Thyroid gland (tissue), 4 donors: Measurements from ENCODE around the gene PCTP. TPM values are rescaled to one million over a fixed set of nuclear protein-coding genes. Genes with fewer than 3 reads are reported as not detected.

ENCODE experiments used
- DNase-seq, 2 donors: peaks; one replicate each; pipeline ENCODE4 v3.0.0-alpha.2; 2019
- H3K27ac ChIP-seq, 3 donors: fragments of 200-600 bp; sonication (generic); 1 replicate in 2 of 3; 2 replicates in 1 of 3; pipeline ENCODE4 v1.5.1; 2016 to 2019; ENCODE audit warnings: mild to moderate bottlenecking in 1 of 3, moderate library complexity in 1 of 3
- H3K27me3 ChIP-seq: fragments of 200-600 bp; sonication (generic); one replicate; pipeline ENCODE4 v1.5.1; 2019
- H3K36me3 ChIP-seq, 2 donors: fragments of 200-600 bp; sonication (generic); one replicate each; pipeline ENCODE4 v1.5.1; 2016 to 2019
- H3K4me1 ChIP-seq, 2 donors: fragments of 200-600 bp; sonication (generic); one replicate each; pipeline ENCODE4 v1.5.1; 2017 to 2019
- H3K4me3 ChIP-seq, 3 donors: fragments of 200-600 bp; sonication (generic); replicated peaks in 1 of 3; 1 replicate in 2 of 3; 2 replicates in 1 of 3; pipeline ENCODE4 v1.5.1; 2016; ENCODE audit warnings: mild to moderate bottlenecking in 1 of 3
- H3K9me3 ChIP-seq: fragments of 200-600 bp; sonication (generic); one replicate; pipeline ENCODE4 v1.5.1; 2017
- POLR2A ChIP-seq, 2 donors: fragments of 450-650 bp; IDR thresholded peaks; one replicate each; pipeline ENCODE4 v1.6.1; 2017; ENCODE audit warnings: antibody characterized with exemption in 2 of 2, mild to moderate bottlenecking in 2 of 2, moderate library complexity in 1 of 2
- WGBS, 2 donors: methylation state at CpG; one replicate each; pipeline ENCODE4 v1.1.5; 2017; 5-methylcytosine and 5-hydroxymethylcytosine counted together
- intact Hi-C: fragments of 100-400 bp; cut with DNase I; formaldehyde crosslinking; loops from one replicate; pipeline ENCODE4 v1.15.1; 2023
- total RNA-seq, 4 donors: library from RNA; depleted of rRNA; stranded (reverse); fragments of >200 nt; gene quantifications; one replicate each; pipeline ENCODE4 v1.2.3, GENCODE V29; 2016
- TF ChIP-seq, protein P1 (sequence below), 6 experiments: fragments of 200-600 bp in 3 of 6; fragments of 450-650 bp in 3 of 6; sonication (generic) in 3 of 6; IDR thresholded peaks; one replicate each; pipeline ENCODE4 v1.5.1; 2016 to 2019; ENCODE audit warnings: antibody characterized with exemption in 6 of 6, mild to moderate bottlenecking in 2 of 6, inconsistent platforms in 1 of 6, moderate library complexity in 1 of 6

PCTP gene
- total RNA-seq, 4 donors from 2014 or later: 13.7 to 17.2 (median 14.8) TPM

DNA sequence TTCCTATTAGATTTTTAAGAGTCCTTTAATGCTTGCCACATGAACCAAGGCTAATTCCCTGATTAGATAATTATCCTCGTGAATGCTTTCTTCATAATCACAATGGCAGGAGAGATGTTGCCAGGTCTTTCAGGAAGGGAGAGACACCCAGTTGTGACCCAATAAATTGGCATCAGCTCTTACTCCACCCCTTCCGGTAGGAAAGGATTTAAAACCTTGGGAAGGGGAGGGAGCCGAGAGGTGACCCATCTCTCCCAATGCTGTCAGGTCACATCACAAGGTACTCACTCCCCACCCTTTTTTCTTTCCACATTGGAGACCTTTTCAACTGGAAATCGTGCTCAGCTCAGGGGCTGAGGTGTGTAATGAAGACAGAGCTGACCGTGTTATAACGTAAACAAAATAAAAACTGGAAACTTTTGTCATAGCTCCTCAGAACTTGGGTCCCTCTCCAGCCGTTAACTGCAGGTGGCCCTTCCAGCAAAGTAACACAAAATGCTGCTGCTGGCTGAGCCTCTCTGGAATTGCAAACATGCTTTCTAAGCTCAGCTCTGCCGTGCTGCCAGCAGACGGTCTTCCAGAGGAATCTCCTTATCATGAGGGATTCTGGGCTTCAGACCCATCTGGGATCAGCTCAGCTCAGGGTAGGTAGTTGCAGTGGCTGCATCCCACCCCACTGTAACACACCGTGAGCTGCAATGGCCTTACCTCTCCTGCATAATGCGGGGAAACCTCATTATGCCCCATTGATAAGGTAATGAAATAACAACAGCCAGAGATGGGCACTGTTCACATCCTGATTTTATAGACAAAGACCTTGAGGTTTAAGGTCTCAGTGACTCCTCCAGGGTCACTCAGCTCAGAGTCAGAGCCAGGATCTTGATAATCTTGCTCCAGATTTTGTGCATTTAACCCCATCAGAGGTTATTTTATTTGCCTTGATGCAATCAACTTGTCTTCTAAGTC is 43.8 kb upstream of the PCTP start:
- intact Hi-C loops: no loop called here
- 70 to 79% methylated on average over 11 of the region's 11 CpGs for WGBS, 2 donors
- TF ChIP-seq, protein P1, sequence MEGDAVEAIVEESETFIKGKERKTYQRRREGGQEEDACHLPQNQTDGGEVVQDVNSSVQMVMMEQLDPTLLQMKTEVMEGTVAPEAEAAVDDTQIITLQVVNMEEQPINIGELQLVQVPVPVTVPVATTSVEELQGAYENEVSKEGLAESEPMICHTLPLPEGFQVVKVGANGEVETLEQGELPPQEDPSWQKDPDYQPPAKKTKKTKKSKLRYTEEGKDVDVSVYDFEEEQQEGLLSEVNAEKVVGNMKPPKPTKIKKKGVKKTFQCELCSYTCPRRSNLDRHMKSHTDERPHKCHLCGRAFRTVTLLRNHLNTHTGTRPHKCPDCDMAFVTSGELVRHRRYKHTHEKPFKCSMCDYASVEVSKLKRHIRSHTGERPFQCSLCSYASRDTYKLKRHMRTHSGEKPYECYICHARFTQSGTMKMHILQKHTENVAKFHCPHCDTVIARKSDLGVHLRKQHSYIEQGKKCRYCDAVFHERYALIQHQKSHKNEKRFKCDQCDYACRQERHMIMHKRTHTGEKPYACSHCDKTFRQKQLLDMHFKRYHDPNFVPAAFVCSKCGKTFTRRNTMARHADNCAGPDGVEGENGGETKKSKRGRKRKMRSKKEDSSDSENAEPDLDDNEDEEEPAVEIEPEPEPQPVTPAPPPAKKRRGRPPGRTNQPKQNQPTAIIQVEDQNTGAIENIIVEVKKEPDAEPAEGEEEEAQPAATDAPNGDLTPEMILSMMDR (IDR thresholded peaks at IDR 0.05): no peak
- no peak for TF ChIP-seq POLR2A (IDR thresholded peaks at IDR 0.05)

DNA sequence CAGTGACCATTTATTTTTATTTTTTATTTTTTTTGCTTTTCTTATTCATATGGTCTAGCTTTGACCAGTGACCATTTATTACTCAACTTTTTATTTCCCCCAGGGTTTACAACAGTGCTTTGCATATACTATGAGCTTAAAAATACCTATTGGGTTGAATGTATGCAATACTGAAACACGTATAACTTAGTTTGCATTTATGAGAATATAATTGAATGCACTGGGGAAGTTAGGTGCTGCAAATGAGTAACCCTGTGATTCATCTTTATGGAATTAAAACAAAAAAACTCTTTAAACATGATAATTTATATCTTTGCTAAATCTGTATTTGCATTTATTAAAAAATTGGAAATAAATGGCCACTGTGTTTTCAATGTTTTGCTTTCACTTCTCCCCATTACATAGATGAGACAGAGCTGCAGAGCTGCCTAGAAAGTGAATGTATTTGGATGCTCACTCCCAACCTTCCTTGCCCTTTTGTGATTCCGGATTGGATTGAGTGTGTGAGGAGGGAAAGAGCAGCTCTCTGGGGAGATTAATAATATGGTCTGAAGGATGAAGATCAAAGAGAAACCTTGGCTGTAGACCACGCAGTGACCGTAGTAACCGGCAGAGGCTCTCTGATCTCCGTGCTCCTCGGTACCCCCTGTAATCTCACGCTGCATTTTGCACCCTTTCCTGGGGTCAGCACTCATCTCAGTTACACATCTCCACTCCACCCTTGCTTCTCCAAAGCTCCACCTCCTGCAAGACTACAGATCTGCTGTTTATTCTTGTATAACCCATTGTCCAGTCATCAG is 42.5 kb upstream of the PCTP start:
- Histone ChIP-seq H3K27ac (no peak overlapping the region), H3K4me3 (no peak overlapping the region), H3K36me3 (no peaks in the 10 kb centered on the region), H3K4me1 (peaks cover 13 to 18% of the 10 kb centered on the region in 2 donors), H3K27me3 (no peaks in the 10 kb centered on the region), H3K9me3 (no peaks in the 10 kb centered on the region)
- intact Hi-C loops: no loop called here
- WGBS, 2 donors: 79 to 84% methylated on average over 8 of the region's 8 CpGs
- DNase-seq: no peak
- TF ChIP-seq, protein P1 (IDR thresholded peaks at IDR 0.05): no peak
- TF ChIP-seq POLR2A (IDR thresholded peaks at IDR 0.05): no peak

More for the DNA sequence above, 43.8 kb upstream of the PCTP start:
- Histone ChIP-seq H3K27ac (no peak overlapping the region), H3K36me3 (no peaks in the 10 kb centered on the region), H3K27me3 (no peaks in the 10 kb centered on the region), H3K9me3 (no peaks in the 10 kb centered on the region), H3K4me1 (peaks cover 13 to 18% of the 10 kb centered on the region in 2 donors), H3K4me3 (no peak overlapping the region)
- DNase-seq: no peak

DNA sequence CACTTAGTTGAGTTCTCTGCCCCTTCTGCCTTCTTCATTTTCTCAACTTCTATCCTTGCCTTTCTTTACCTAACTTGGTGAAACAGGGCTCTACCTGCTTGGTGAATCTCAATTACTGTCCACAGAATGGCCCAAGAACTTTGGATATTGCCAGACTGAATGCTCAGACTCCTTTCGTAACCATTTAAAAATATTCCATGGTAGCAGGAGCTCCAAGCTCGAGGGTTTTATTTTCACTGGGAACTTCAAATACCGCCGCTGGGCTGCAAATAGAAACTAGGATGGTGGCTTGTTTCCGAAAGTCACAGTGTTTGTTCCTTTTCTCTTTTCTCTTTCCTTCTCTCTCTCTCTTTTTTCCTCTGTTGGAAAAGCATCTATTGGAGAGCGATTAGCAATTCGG is 41.4 kb upstream of the PCTP start:
- no peak overlapping the region for H3K27ac ChIP-seq
- TF ChIP-seq, protein P1 (IDR thresholded peaks at IDR 0.05): no peak
- intact Hi-C loops: no loop called here
- no peaks in the 10 kb centered on the region for H3K36me3 ChIP-seq
- no peaks in the 10 kb centered on the region for H3K9me3 ChIP-seq
- H3K4me1 ChIP-seq: peaks cover 13 to 18% of the 10 kb centered on the region in 2 donors
- WGBS, 2 donors: 94 to 98% methylated on average over 7 of the region's 7 CpGs
- no peak for DNase-seq
- H3K4me3 ChIP-seq: no peak overlapping the region
- H3K27me3 ChIP-seq: no peaks in the 10 kb centered on the region

DNA sequence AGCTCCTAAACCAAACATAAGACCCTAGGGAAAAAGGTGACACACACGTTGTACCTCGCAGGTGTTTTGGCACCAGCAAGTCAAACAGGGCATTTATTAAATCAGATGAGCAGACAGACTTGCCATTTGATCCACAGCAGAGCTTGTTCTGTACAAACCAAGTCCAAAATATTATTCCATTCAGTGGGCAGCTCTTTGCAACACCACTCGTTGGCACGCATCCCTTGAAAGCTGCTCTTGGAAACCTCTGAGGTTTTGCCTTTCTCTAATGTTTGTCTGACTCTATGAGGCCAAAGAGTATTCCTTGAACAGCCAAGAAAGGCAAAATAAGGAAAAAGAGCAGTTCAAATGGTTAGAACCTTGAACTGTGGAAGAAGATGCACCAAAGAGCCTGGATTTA is 40.9 kb upstream of the PCTP start:
- TF ChIP-seq, protein P1 (IDR thresholded peaks at IDR 0.05): no peak
- no peak for TF ChIP-seq POLR2A (IDR thresholded peaks at IDR 0.05)
- Histone ChIP-seq H3K9me3 (no peaks in the 10 kb centered on the region), H3K27me3 (no peaks in the 10 kb centered on the region), H3K36me3 (no peaks in the 10 kb centered on the region), H3K27ac (peak overlapping the region in 1 of 3 donors; percentile 14), H3K4me1 (peaks cover 13 to 18% of the 10 kb centered on the region in 2 donors), H3K4me3 (no peak overlapping the region)
- intact Hi-C loops: no loop called here
- no peak for DNase-seq
- 91 to 99% methylated on average over 4 of the region's 4 CpGs for WGBS, 2 donors
